ENCODE measurements around the gene EREG. TPM values are rescaled to one million over a fixed set of nuclear protein-coding genes. Genes with fewer than 3 reads are reported as not detected.
"Not testable (repeated sequence)": the region's sequence is repeated elsewhere in the genome, so short reads cannot be mapped to it uniquely, and the experiment has no call there.

EREG gene, protein sequence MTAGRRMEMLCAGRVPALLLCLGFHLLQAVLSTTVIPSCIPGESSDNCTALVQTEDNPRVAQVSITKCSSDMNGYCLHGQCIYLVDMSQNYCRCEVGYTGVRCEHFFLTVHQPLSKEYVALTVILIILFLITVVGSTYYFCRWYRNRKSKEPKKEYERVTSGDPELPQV
- 0.06 and 0.54 TPM in 2 replicates for total RNA-seq (2014; rRNA removed; shearing (Covaris generic))

GRCh38 chr4:74364652-74365491 lies at the start of gene EREG:
EREG (plus strand) TSS chr4:74365145; CDS start chr4:74365309, 164 bp downstream.
- DNase-seq (ENCODE audit: low read depth), result peak; percentile 13

GRCh38 chr4:74315376-74315775 lies 49.6 kb upstream of the EREG start:
- no peak for DNase-seq (ENCODE audit: low read depth)

- DNase-seq (ENCODE audit: low read depth), result no peak
Observed at GRCh38 chr4:74316397-74316796, 48.5 kb upstream of the EREG start.

DNA sequence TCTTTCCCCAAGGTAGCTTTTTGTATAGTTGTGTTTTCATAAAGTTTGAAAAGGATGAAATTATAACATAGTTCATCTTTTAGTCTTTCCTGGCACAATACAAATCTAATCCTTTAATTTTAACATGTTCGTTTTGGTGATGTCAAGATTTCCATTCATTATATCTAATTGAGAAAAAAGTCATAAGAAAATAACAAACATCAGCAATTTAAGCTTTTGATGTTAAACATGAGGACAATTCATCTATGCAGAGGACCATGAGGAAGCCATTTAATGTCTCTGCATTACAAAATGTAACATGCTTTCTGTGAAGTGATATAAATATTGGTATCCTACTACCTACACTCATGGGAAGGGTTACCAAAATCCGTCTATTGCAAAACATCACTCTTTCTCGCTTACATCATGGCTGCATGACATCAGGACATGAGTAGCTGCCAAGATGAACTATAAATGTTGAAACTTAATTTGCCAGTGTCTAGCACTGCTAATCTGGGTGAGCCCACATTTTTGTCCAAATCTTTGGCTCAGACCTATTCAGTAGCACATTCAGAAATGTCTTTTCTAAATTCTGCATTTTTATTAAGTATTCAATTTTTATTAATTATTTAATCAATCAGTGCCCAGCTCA lies 47.2 kb upstream of the EREG start:
- DNase-seq (ENCODE audit: low read depth), result no peak

- DNase-seq (ENCODE audit: low read depth), result no peak
Observed at GRCh38 chr4:74318276-74318675, 46.7 kb upstream of the EREG start.

DNA sequence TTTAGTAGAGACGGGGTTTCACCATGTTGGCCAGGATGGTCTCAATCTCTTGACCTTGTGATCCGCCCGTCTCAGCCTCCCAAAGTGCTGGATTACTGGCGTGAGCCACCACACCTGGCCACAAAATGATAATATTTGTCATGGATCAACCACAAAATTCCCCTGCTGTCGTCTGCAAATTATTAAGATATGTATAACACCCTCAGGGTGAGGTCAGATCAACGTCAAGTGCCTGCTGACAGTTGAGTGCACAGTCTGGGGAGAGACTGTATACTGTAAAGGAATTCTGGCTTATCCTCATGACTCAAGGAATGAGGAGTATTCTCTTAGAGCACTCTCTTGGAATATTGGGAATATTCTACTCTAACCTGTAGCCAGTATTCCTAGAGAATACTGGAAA lies 45.5 kb upstream of the EREG start:
- peak; percentile 5 for DNase-seq (ENCODE audit: low read depth)

DNA sequence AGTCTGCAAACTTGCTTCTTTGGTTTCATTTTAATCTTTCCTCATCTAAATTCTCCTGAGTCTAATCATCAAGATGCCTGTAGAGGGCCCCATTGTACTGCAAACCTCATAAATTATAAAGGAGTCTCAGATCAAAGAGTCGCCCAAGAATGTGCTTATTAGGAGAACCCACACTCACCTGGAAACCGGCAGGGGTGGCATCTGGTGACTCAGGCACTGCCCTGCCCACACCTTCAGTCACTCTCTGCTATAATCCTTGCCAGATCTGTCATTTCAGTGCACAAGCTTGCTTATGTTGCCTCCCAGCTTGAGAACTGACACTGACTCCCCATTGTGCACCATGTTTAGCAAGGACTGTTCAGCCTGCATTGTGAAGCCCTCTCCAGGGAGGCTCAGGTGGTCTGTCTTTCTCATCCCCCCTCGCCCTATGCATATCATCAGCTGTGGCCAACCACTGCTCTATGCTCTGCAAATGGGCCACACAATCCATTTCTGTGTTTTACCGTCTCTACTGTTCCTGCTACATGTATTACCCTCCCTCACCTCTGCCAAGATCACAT lies 44.3 kb upstream of the EREG start:
- DNase-seq (ENCODE audit: low read depth), result peak; percentile 23

GRCh38 chr4:74322301-74322700 lies 42.6 kb upstream of the EREG start:
- no peak for DNase-seq (ENCODE audit: low read depth)

DNA sequence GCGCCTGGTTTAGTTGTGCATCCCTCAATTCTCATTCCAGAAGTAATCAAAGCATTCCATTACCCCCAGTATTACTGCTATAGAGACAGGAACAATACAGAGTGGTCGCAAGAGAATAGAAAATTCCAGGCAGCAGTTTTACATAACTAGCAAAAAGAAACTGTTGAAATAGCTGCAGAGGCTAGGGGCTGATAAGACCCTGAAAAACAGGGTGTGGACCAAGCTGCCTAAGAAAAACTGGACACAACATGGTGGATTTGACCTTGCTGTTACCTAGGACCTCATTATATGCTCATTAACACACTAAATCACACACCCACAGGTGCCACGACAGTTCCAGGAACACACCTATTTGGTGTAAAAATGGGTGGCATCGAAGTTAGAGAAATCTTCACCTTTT lies 41.3 kb upstream of the EREG start:
- no peak for DNase-seq (ENCODE audit: low read depth)

- no peak for DNase-seq (ENCODE audit: low read depth)
Observed at GRCh38 chr4:74324262-74324661, 40.7 kb upstream of the EREG start.

DNA sequence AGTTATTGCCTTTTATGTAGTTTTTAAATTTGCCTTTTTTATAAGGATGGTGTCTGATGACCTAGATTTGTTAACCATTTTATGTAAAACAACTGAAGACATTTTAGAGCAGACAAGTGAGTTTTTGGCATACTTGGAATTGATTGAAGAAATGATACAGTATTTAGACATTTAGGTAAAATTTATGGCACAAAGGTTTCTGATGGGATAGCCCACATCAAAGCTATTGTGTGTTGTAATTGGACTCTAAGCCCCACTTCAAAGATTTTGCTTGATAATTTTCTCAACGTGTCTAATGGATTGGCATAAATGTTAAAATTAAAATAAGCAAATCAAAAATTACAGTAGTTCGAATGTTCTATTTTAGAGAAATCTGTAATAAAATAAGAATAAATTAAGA lies 39.1 kb upstream of the EREG start:
- DNase-seq (ENCODE audit: low read depth), result no peak

DNA sequence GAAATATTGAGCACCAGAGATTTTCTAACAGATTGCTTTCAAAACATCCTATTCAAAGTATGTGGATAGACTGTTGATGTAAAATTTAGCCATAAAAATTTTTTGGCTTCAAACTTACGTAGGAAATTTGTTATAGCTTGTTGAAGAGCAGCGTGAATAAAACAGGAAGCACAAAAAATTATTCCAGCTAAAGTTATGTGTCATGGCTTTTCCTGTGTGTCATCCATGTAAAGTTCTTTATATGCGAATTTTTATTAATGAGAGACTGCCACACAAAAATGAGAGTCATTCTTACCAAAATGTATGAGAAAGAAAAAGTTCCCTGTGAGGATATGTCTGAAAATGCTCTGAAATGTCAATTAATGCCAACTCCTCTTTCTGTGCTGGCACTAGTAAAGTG lies 37.2 kb upstream of the EREG start:
- DNase-seq (ENCODE audit: low read depth), result no peak

- DNase-seq (ENCODE audit: low read depth), result no peak
Observed at GRCh38 chr4:74328501-74328900, 36.4 kb upstream of the EREG start.

GRCh38 chr4:74329307-74329706 lies 35.6 kb upstream of the EREG start:
- DNase-seq (ENCODE audit: low read depth), result no peak

- DNase-seq (ENCODE audit: low read depth), result no peak
Observed at GRCh38 chr4:74330295-74330750, 34.6 kb upstream of the EREG start.

GRCh38 chr4:74331252-74331651 lies 33.7 kb upstream of the EREG start:
- DNase-seq (ENCODE audit: low read depth), result no peak

- DNase-seq (ENCODE audit: low read depth), result no peak
Observed at GRCh38 chr4:74331944-74332343, 33.0 kb upstream of the EREG start.

- DNase-seq (ENCODE audit: low read depth), result no peak
Observed at GRCh38 chr4:74334636-74335035, 30.3 kb upstream of the EREG start.

DNA sequence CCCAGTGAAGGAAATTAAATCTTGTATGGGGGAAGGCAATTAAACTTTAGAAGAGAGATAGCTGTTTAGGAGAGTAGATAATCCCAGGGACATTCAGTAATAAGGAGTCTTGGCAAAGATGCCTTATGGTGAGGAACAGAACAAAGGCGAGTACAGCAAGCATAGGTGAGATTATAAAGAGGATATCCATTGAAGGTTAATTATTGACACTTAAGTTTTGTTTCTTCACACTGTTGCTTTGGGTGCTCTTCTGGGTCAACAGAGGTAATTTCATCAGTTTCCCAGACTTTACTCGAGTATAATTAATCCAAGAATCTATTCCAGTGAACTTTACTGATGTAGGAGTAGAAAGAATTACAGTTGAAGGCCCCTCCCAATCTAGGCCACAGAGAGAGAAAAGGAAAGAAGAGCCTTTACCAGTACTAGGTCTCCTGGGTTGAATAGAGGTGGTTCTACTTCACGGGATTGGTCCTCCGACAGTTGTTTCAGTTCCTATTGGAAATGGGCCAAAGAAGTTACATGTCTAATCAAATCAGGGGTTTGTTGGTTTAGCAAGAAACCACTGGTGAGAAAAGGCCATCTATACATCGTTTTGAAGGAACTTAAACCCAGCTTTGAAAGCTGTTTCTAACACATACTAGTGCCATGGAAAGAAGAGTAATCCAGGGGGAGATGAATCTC lies 29.5 kb upstream of the EREG start:
- no peak for DNase-seq (ENCODE audit: low read depth)

- DNase-seq (ENCODE audit: low read depth), result no peak
Observed at GRCh38 chr4:74338792-74339333, 26.1 kb upstream of the EREG start.

DNA sequence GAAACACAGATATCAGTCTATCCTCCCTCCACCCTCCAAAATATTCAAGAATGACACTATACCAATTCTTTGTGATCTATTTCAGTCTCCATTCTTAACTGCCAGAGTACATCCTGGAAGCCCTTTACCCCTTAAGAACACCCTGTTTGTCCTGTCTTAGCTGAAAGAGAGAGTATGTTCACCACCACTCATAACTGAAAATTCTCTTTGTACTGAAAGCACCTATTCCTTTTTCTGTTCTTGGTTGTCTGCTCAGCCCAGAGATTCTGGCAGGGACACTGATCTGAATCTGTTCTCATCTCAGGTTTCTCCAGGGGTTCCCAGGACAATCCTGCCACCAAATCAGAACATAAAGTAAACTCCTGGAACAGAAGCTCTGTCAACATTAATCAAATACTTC lies 25.4 kb upstream of the EREG start:
- DNase-seq (ENCODE audit: low read depth), result no peak

GRCh38 chr4:74340421-74340820 lies 24.5 kb upstream of the EREG start:
- not testable (repeated sequence) for DNase-seq (ENCODE audit: low read depth)

Data from Daoy (cell line).